Stimulated activated CD8-positive, alpha-beta memory T cell treated with anti-CD3 and anti-CD28 coated beads, Interleukin-15, amount 100 ng/mL, for 48 hours (primary cell): ENCODE data around the gene MT1A.
A peak's percentile ranks its signal among the peaks of the same experiment; 100 is the strongest.

Experiments used
- DNase-seq, 2 donors: peaks; one replicate each; pipeline ENCODE4 v3.0.0-alpha.2; 2020; ENCODE audit warnings: low read depth in 2 of 2

Gene MT1A

DNA sequence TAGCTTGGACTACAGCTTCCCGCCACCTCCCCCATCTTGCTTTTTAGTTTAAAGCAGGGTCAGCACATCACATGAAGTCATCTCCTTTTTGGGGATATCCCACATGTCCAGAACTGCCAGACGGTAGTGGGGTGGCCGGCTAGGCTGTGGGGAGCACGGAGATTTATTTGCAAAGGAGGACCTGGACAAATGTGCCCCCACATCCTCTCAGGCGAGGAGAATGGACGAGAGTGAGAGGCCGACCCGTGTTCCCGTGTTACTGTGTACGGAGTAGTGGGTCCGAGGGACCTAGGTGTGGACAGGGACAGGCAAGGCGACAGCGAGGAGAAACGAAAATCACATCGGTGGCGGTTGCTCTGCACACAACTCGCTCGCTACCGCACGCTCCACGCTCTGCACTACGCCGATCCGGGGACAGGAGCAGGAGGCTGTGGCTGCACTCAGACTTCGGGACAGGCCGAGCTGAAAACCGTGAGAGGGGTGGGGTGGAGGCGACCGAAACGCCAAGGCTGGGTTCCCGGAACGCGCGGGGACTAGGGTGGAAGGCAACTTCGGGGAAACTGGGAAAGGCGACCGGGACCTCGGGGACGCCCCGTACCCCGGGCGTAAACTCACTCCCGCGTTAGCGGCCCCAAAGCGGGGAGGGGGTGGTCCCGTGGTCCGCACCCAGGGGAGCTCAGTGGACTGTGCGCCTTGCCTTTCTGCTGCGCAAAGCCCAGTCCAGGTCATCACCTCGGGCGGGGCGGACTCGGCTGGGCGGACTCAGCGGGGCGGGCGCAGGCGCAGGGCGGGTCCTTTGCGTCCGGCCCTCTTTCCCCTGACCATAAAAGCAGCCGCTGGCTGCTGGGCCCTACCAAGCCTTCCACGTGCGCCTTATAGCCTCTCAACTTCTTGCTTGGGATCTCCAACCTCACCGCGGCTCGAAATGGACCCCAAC is at the start of gene MT1A:
MT1A (plus strand) TSS at position 853 of the 937 bp plus-strand sequence; CDS start at position 926, 73 bp downstream.
- no peak for DNase-seq

DNA sequence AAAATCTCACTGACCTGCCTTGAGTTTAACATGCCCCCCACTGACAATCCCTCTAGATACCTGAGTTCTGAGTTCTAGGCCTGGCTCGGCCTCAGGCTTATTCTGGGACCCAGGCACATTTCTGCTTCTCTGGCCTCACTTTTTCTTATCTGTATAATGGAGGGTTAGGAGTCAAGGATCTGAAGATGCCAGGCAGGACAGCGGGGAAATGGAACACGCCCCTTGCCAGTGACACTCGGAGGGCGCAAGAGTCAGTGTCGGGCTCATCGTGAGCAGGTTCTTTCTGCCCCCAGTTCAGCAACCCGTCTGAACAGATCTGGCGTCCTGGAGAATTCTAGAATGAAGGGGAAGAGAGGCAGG is 49.7 kb upstream of the MT1A start:
- DNase-seq, result no peak

DNA sequence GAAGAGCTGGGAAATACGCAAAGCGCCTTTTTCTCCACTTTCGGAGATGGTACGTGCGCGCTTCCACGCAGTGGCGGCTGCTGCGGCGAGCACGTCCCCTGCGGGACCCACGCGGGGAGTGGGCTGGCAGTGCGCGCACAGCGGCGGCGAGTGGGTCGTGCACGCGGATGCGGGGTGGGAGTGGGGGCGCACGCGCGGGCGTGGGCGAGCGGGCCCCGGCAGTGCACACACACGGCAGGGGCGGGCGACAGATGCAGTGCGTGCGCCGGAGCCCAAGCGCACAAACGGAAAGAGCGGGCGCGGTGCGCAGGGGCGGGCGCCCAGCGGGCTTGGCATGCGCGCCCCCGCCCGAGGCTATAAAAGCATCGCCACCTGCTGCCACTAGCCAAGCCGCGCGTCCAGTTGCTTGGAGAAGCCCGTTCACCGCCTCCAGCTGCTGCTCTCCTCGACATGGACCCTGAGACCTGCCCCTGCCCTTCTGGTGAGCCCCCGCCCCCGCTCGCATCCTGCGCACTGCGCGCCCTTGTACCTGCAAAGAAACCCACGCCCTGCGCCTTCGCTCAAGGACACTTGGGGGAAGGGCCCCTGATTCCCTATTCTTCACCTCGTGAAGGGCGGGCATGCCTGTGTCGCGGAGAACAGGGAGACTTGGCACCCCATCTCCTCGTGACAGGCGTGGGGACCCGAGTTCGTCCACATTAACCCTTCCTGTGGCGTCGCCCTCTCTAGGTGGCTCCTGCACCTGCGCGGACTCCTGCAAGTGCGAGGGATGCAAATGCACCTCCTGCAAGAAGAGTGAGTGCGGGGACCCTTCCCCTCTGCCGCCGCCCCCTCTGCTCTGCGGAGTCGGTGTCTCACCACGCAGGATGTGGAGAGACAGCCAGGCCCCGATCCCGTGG is 49.1 kb upstream of the MT1A start, which contains the start of gene MT3:
MT3 (plus strand) TSS at position 388 of the 899 bp plus-strand sequence; CDS start at position 451, 63 bp downstream.
- no peak for DNase-seq

DNA sequence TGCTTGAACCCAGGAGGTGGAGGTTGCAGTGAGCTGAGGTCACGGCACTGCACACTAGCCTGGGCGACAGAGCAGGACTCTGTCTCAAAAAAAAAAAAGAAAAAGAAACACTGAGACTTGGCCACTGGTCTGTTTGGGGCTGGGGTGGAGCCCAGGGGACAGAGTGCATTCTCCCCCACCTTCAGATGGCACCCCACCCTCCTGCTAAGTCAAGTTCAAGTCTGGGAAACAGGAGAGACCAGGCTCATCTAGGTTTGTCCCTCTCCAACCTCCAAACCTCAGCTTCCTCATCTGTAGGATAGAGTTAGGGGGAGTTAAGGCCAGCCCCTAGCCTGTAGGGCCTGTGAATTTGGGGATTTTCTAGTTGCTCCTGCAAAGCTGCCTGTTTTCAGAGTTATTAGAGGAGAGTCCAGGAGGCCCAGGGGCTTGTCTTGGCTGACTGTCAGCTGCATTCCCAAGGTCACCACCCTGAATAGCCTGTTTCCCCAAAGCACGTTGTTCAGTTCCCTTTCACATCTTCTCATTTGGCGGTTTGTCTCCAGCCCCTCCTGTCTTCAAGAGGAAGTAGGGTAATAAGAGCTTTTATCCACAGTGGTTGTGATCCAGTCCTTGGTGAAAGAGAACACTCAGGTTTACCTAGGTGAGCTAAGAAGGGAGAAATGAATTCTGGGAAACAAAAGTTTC is 46.9 kb upstream of the MT1A start:
- no peak for DNase-seq

DNA sequence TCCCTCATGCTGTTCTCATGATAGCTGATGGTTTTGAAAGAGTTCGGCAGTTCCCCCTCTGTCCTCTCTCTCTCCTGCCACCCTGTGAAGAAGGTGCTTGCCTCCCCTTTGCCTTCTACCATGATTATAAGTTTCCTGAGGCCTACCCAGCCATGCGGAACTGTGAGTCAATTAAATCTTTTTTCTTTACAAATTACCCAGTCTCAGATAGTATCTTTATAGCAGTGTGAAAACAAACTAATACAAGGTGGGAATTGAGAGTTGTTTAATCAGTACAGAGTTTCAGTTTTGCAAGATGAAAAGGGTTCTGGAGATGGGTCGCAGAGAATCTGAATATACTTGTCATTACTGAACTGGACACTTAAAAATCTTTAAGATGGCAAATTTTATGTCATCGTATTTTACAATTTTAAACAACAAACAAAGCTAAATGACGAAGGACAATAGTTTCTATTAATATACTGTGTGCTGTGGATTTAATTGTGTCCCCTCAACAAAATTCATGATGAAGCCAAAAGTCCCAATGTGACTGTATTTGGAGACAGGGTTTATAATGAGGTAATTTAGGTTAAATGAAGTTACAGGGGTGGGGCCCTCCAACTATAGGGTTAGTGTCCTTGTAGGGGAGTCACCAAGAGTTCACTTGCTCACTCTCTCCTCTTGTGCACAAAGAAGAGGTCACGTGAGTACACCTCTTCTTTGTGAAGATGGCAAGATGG is 44.7 kb upstream of the MT1A start:
- DNase-seq, result no peak

DNA sequence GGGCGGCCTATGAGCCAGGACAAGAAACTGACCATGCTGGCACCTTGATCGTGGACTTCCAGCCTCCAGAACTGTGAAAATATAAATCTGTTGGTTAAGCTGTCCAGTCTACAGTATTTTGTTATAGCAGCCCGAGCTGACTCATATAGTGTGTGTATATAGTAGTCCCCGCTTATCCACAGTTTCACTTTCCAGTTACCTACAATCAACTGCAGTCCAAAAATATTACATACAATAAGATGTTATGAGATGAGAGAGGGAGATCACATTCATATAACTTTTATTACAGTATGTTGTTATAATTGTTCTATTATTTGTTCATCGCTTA is 44.2 kb upstream of the MT1A start:
- no peak for DNase-seq

DNA sequence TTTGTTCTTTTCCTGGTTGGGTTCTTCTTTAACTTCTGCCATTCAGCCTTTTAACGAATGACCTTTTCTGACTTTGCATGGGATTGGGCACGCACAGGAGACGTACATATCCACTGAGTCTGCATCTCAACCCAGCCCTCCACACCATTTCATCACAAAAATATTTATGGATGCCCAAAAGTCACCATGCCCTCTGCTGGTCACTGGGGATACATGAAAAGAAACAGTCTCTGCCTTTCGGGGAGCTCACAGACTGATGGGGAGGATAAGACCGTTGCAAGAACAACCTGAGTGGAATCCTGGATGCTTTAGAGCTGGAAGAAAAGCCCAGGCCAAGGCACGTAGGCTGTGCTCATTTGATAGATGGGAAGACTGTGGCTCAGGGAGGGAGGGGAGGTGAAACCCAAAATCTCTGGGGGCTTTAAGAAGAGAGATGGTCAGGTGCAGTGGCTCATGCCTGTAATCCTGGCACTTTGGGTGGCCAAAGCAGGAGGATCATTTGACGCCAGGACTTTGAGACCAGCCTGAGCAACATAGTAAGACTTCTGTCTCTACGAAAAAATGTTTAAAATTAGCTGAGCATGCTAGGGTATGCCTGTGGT is 38.0 kb upstream of the MT1A start:
- no peak for DNase-seq

DNA sequence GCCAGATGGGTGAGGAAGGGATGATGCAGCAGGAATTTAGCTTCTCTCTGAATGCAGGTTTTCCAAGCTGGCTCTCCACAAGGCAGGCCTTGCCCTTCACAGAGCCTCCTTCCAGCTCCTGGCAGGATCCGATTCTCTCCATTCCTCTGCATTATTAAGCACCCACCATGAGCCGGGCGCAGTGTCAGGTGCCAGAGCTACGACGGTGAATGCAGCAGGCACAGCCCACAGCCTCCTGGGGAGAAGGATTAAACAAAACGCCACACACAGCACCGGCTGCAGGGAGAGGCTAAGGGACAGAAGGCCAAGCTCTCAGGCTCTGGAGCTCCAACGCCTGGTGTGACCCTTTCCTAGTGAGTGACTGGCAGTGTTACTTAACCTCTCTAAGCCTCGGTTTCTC is 37.1 kb upstream of the MT1A start:
- no peak for DNase-seq

DNA sequence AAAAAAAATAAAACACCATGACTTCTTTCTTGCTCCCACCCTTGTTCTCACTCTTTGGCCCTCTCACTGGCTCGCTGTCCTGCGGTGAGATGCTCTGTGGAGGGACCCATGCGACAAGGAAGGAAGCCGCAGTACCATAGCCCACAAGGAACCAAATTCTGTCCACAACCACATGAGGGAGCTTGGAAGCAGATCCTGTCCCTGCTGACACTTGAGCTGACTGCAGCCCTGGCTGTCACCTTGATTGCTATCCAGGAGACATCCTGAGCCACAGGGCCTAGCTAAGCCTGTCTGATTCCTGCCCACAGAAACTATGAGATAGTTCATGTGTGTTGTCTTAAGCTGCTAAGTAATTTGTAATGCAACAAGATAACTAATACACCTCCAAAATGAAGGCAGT is 34.9 kb upstream of the MT1A start:
- DNase-seq, result no peak

DNA sequence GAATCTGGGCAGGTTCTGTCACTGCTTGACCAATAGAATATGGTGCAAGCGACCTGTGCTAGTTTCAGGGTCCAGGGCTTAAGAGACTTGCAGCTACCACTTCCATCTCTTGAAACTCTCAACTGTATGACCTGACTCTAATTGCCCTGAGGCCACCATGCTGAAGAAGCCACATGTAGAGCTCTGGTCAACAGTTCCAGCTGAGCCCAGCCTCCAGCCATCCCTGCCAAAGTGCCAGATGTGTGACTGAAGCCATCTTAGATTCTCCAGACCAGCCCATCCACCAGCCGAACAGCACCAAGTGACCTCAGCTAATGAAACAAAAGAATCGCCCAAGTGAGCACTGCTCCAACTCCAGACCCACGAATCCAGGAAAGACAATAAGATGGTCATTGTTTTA is 33.5 kb upstream of the MT1A start:
- DNase-seq, result no peak

DNA sequence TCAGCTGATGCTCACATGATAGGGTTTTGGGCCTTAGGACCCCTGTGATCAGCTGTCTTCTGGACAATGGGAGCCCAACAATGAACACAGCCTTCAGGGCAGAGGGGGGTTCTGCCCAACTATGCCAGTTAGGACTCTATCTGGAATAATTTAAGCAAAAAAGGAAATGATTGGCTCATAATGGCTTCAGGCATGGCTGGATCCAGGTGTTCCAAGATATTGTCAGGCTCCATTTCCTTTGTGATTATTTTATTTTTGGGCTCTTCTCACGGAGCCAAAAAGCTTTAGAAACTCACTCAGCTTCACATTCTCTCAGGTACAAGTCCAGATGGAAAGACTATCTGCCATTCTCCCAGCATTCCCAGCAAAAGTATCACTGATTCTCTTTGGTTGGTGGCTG is 33.0 kb upstream of the MT1A start:
- DNase-seq, result no peak

DNA sequence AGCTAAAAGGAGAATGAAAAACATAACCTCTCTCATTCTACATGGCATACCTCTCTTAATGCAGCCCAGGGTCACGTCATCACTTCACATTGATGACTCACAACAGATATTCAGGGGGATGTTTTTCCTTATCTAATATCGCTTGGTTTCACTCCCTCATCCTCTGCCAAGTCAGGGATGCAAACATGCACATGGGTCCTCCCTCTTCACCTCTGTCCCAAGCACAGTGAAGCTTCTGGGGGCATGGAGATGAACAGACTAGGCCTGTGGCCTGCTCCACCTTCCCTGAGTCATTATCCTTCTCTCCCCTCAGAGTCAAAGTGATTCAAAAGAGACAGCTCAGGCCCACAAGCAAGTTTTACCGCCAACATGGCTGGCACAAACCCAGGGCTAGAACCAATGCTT is 32.4 kb upstream of the MT1A start:
- DNase-seq, result no peak

DNA sequence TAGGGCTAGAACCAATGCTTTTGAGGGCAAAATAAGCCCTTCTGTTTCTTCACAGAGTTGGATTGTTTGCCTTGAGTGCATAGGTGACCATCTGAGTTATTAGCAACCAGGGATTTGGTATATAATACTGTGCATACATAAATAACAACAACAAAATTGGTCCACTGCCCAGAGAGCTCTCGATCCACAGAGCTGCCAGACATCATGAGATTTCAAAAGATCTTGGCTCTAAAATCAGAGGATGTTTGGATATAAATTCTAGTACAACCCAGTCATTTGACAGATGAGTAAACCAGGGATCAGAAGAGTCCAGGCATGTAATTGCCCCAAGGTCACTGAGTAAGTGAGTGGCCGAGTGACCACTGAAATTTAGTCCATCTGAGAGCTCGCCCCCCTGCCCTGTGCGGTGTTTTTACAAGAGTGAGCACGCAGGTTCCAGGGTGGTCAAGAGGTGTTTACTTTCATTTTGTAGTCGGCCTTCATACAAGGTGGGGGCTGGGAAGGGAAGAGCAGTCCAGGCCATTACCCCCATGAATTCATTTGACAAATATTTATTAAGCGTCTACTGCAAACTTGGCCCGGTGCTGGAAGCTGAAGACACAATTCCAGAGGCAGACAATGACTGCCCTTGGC is 31.9 kb upstream of the MT1A start:
- DNase-seq, result no peak

DNA sequence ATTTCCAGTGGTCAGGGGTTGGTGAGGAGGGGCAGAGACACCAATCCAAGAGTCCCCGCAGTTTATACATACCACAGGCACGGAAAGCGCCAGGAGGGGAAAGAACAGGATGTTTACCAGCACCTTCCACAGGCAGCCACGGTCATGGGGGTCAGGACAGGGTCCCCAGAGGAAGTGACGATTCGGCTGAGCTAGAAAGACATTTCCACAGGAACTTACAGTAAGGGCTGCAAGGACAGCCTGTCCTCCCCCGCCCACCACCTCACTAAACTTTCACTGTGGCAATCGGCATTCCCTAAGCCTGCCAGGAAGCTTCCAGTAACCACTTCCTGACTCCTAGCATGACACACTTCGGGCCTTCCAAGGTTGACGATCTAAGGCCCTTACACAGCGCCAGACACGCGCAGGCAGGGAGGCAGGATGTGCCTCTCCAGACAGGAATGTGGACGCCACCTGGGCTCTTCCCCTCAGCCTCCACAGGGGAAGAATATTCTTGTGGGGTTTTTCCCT is 31.3 kb upstream of the MT1A start:
- DNase-seq, result no peak

DNA sequence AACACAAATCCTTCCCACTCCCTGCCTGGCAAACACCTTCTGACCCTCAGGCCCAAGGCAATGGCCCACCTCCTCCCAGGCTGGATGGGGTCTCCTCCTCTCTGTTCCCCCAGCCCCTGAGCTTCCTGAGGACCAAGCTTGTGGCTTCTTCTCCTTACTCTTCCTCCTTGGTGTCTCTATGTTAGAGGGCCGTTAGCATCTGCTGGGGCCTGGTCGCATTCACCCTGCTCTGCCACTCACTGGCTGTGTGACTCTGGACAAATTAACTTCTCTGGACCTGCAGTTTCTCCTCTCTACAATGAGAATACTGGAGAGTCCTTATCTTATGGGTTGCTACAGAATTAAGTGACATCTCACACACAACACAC is 30.8 kb upstream of the MT1A start:
- no peak for DNase-seq

DNA sequence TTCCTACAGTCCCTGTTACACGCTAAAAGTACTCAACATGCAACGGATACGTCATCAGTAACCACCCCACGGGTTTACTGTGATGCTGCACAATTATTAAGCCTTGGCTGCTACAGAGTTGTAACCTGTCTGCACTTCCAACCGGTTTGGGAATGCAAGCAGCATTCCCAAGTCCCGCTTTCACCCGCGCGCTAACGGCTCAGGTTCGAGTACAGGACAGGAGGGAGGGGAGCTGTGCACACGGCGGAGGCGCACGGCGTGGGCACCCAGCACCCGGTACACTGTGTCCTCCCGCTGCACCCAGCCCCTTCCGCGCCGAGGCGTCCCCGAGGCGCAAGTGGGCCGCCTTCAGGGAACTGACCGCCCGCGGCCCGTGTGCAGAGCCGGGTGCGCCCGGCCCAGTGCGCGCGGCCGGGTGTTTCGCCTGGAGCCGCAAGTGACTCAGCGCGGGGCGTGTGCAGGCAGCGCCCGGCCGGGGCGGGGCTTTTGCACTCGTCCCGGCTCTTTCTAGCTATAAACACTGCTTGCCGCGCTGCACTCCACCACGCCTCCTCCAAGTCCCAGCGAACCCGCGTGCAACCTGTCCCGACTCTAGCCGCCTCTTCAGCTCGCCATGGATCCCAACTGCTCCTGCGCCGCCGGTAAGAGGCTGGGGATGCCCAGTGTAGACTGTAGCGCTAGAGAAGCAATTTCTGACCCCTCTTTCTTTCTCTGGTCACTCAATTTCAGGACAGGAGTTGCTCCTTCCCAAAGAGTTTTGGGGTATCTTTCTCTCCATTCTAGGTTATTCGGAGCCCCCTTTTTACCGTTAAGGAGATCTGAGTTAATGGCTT is 30.2 kb upstream of the MT1A start, which contains the start of gene MT2A:
MT2A (plus strand) TSS at position 542 of the 833 bp plus-strand sequence; CDS start at position 614, 72 bp downstream.
- DNase-seq, result peak; percentile 92 to 94

DNA sequence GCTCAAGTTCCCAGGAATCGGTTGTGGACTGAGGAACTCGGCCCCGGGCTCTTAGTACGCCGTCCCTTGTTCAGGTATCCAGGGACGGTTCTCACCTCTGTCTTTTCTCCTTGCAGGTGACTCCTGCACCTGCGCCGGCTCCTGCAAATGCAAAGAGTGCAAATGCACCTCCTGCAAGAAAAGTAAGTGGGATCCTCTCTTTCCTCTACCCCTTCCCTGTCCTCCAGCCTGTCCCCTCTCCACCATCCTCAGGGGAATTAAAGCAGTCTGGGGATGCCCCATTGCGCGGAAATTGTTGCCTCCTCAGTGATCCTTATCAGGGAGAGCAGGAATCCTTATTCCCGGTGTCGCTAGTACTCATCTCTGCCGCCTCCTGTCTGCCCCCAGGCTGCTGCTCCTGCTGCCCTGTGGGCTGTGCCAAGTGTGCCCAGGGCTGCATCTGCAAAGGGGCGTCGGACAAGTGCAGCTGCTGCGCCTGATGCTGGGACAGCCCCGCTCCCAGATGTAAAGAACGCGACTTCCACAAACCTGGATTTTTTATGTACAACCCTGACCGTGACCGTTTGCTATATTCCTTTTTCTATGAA is 29.5 kb upstream of the MT1A start:
- DNase-seq, result no peak

DNA sequence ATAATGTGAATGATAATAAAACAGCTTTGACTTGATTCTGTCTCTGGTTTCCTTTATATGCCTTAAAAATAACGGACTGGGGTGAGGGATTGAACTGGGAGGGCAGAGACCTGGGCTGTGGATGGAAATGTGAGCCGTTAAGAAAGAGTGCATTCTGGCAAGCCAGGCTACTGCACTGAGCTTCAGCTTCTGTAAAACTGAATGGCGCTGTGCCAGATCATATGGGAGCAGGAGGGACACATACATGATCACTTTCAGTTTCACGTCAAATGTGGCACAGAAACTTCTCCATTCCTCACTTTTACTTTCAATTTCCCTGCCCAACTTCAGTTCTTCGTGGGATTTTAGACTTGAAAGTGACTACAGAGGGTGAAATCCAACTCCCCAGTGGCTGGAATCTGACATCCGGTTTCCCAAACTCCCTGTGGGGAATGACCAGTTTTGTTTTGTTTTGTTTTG is 29.0 kb upstream of the MT1A start:
- DNase-seq, result peak; percentile 48 to 63
